Measurements from ENCODE around the gene MROH9.

- TF ChIP-seq, protein P1, sequence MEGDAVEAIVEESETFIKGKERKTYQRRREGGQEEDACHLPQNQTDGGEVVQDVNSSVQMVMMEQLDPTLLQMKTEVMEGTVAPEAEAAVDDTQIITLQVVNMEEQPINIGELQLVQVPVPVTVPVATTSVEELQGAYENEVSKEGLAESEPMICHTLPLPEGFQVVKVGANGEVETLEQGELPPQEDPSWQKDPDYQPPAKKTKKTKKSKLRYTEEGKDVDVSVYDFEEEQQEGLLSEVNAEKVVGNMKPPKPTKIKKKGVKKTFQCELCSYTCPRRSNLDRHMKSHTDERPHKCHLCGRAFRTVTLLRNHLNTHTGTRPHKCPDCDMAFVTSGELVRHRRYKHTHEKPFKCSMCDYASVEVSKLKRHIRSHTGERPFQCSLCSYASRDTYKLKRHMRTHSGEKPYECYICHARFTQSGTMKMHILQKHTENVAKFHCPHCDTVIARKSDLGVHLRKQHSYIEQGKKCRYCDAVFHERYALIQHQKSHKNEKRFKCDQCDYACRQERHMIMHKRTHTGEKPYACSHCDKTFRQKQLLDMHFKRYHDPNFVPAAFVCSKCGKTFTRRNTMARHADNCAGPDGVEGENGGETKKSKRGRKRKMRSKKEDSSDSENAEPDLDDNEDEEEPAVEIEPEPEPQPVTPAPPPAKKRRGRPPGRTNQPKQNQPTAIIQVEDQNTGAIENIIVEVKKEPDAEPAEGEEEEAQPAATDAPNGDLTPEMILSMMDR (tag by site-specific recombination; IDR thresholded peaks at IDR 0.05): no peak
- TF ChIP-seq YY1 (tag by site-specific recombination; IDR thresholded peaks at IDR 0.05) (no peak), ZNF510 (tag by site-specific recombination; IDR thresholded peaks at IDR 0.05; ENCODE audit: insufficient replicate concordance) (no peak), ZNF670 (tag by site-specific recombination; IDR thresholded peaks at IDR 0.05; ENCODE audit: low read depth) (no peak), ZNF639 (tag by site-specific recombination; IDR thresholded peaks at IDR 0.05) (no peak)
Observed at GRCh38 chr1:171061425-171062143, 126.2 kb downstream of the MROH9 start.

All from HEK293 (cell line).